IPS DF 4.7 (cell line): ENCODE measurements around the gene CHST7.

Experiments
- DNase-seq: peaks from one replicate; pipeline ENCODE4 v3.0.0-alpha.2; 2013; ENCODE audit warnings: low spot score; ENCODE audit errors: extremely low read depth

The CHST7 gene

DNA sequence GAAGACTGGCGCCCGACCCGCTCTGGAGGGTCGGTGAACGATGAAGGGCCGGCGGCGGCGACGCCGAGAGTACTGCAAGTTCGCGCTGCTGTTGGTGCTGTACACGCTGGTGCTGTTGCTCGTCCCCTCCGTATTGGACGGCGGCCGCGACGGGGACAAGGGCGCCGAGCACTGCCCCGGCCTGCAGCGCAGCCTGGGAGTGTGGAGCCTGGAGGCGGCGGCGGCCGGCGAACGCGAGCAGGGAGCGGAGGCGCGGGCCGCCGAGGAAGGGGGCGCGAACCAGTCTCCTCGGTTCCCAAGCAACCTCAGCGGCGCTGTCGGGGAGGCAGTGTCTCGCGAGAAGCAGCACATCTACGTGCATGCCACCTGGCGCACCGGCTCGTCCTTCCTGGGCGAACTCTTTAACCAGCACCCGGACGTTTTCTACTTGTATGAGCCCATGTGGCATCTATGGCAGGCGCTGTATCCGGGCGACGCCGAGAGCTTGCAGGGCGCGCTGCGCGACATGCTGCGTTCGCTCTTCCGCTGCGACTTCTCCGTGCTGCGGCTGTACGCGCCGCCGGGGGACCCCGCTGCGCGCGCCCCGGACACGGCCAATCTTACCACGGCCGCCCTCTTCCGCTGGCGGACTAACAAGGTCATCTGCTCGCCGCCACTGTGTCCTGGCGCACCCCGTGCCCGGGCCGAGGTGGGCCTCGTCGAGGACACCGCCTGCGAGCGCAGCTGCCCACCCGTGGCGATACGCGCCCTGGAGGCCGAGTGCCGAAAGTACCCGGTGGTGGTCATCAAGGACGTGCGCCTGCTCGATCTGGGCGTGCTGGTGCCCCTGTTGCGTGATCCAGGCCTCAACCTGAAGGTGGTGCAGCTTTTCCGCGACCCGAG, 568 bp downstream of the CHST7 start:
- DNase-seq: no peak

DNA sequence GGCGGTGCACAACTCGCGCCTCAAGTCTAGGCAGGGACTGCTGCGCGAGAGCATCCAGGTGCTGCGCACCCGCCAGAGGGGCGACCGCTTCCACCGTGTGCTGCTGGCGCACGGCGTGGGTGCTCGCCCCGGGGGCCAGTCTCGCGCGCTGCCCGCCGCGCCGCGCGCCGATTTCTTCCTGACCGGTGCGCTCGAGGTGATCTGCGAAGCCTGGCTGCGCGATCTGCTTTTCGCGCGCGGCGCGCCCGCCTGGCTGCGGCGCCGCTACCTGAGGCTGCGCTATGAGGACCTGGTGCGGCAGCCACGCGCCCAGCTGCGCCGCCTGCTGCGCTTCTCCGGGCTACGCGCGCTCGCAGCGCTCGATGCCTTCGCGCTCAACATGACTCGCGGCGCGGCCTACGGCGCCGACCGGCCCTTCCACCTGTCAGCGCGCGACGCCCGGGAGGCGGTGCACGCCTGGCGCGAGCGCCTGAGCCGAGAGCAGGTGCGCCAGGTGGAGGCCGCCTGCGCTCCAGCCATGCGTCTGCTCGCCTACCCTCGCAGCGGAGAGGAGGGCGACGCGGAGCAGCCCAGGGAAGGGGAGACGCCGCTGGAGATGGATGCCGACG, 1.3 kb downstream of the CHST7 start:
- DNase-seq: no peak

DNA sequence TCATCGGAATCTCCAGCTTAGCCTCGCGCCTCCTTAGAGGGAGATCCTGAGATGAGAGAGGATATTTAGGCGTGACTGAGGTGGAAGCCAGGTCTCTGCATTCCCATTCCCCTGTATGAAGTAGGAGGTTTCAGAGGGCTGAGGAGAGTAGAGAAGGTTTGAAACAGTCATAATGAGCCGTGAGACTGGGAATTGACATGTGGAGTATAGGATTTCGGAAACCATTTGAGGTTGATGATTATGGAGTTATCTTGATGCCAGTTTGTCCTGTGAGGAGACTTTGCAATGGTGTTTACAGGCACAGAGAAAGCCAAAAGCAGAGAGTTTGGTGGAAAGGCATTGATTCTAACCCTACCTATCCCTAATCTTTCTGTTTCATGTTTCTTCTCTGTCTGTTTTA, 2.0 kb downstream of the CHST7 start:
- DNase-seq: no peak

DNA sequence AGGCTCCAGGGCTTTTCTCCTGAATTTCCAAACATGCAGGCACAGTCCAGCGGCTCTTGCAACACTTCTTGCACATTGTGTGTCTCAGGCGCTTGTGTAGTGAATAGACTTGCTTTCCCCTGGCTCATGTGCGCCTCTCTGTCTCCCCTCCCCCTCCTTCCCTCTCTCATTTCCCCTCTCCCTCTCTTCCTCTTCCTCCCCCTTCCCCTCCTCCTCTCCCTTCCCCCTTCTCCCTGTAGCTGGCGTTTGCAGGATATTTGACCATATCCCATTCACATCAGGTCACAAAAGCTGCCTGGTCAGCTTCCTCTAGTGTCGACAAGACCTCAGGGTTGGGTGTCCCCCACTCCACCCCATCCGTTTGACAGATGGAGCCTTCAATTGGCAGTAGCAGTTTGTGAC, 2.4 kb downstream of the CHST7 start:
- no peak for DNase-seq

DNA sequence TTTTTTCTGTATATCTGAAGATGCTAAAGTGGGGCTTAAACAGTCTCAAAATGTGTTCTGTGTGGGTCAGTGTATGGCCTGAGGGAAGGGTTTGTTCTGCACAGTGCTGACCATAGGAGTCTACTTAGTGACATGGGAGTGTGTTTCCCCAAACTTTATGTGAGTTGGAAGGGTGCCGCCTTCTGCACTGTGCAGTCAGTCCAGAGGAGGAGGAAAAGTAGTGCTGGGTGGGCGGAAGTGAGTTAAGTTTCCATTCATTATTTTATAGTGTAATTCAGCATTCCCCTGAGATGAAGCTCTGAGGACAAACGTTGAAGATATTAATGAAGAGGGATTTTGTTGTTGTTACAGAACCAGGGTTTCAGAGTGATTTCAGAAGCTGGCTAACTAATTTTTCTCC, 2.9 kb downstream of the CHST7 start:
- DNase-seq: no peak

DNA sequence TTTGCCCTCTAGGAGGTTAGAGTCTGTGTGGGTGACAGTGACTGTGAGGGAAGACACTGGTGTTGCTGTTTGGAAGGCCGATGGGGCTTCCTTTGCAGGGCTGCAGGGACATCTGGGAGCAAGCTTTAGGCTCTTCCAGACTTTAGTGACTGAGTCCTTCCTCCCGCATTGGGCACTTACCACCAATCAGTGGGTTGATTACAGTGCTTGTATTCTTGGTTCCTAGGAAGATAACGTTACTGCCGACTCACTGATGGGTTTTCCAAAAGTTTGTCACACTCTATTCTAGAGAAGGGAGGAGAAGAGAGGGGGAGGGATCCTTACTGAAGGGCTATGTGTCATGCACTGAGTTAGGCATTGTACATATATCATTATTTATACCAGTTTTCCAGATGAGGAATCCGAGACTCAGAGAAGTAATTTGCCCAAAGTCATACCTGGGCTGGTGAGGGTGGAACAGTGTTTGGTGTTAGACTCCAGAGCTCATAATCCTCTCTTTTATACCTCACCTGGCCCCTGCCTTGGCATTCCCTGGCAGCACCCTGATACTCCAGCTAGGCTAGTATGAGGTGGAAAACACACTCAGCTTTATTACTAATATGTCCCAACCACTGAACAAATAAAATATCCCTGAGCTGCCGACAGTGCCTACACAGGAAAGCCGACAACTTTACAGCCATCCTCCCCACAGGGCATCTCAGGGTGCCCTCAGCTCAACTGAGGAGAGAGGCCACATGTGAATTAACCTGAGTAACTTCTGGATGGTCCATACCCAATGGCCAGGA, 3.8 kb downstream of the CHST7 start:
- DNase-seq: no peak

DNA sequence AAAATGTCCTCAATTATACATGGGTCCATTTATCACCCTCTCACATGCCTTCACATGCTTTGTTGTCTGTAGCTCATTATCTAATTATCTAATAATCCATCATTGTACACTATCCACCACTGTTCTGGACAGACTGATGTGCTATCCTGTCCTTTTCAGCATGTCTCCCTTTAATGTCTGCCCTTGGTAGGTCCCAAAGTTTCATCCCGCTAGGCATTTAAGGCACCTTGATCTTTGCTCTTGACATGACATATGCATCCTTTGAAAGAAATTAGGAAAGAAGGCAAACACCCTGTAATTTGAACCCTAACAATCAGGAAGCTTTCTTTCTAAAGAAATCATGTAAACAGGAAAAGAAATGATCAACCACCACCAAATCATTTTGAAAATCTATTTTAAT, 5.7 kb downstream of the CHST7 start:
- no peak for DNase-seq

DNA sequence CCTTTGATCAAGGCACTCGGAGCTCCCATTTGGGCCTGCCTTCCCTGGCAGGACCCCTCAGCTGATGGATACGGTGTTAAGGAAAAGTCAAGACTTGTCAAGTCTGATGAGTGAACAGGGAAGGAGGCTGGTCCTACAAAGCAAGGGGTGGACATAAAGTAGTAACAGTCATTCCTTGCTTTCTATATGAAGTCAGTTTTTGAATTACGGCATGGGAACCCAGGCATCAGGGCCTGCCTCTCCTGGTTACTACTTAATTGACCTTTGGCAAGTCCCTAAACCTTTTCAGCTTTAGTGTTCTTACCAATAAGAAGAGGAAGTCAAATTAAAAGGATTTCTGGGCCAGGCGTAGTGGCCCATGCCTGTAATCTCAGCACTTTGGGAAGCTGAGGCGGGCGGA, 7.0 kb downstream of the CHST7 start:
- DNase-seq: no peak

DNA sequence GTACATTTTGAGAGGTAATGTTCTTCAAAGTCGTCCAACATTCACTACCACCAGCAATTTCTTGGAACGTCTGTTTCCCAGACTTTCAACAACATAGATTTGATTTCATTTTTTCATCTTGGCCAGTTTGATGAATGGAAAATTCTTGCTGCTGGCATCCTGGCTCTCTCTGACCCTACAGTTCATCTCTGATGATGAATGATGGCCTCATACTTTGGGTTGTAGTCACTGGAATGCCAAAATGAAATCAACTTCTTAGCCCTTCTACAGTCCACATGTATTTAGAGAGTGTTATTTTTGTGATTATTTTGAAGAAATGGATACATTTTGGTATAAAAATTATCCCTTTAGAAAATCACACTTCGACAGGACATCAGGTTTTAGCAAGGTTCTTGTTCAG, 8.8 kb downstream of the CHST7 start:
- DNase-seq: no peak

DNA sequence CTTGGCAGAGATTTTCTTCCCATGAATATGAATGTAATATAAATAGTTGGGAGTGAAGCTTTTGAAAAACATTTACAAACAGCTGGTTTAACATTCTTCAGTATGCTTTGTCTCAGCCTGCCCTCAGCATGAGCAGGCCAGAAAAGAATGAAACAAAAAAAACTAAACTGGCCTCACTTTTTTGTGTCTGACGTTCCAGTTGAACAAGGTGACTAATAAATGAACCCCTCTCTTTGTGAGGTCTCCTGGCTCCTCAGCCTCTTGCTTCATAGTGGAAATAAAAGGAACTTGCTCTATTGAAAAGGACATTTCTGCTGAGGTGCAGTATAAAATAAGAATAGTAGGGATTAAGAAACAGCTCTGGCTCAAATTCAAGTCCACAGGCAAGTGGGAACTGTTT, 9.4 kb downstream of the CHST7 start:
- DNase-seq: no peak

DNA sequence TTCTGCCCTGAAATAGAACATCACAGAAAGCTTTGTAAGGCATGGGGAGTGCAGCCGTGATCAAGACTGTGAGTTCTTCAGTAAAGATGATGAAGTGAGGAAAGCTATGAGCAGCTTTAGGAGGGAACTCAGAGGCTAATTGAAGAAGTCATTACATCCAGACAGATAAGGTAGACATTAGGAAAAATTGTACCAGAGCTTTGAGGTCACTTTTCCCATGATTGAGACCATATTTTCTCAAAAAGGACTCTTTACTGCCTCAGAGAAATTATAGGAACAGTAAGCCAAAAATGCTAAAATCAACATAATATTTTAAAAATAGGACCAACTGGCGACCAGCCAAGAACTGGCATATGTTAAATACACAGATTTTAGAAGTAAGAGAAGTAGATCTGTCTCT, 11.2 kb downstream of the CHST7 start:
- DNase-seq: no peak

DNA sequence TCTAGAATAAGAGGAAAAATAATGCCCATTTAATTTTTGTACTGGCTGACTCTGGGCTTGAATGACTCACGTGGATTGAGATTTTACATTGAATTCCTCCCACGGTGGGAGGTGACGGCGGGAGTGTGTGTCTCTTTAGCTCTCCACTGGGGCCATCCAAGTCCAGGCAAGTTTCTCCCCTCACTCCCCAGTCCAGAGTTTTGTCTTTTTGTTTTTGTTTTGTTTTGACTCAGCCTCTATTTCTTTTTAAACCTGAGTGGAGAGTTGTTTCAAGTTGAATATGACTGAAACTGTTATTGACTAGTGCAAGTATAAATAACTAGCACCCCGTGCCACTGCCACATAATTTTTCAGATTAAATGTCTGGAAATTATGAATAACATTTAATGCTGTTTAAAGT, 13.6 kb downstream of the CHST7 start:
- no peak for DNase-seq

DNA sequence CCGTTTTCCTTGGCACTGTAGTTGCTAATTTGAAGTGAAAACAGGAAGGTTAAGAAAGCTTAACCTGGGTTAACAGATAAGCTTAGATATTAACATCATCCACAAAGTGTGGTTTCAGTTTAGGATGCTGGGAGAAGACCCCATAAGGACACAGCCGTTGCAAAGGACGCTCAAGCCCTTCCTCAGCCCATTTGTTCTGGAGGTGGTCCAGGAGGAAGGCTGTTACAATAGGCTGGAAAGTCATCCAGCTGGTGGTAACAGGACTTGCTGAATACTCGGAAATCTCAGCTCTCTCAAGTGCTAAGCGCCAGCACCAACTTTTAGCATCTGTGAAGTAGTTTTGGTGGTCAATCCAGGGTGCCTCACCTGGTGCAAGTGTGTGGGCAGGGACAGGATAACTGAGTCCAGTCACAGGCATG, 14.2 kb downstream of the CHST7 start:
- no peak for DNase-seq

DNA sequence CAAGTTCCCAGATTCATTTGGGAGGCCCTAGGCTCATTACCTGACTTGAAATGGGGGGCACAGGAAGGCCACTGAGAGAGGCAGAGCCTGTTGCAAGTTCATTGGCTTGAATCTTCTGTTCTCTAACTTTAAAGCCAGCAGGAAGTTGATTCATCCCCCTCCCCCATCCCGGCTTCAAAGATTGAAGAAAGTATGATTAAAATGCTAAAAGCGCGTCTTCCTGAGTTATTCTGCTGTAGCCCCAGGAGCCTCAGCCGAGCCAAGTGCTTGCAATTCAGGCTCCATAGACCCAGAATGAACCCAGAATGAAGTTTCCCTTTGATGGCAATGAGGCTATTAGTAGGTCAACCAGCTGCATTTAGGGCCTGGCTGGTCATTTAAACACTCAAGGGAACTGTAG, 14.7 kb downstream of the CHST7 start:
- peak; percentile 53 for DNase-seq

DNA sequence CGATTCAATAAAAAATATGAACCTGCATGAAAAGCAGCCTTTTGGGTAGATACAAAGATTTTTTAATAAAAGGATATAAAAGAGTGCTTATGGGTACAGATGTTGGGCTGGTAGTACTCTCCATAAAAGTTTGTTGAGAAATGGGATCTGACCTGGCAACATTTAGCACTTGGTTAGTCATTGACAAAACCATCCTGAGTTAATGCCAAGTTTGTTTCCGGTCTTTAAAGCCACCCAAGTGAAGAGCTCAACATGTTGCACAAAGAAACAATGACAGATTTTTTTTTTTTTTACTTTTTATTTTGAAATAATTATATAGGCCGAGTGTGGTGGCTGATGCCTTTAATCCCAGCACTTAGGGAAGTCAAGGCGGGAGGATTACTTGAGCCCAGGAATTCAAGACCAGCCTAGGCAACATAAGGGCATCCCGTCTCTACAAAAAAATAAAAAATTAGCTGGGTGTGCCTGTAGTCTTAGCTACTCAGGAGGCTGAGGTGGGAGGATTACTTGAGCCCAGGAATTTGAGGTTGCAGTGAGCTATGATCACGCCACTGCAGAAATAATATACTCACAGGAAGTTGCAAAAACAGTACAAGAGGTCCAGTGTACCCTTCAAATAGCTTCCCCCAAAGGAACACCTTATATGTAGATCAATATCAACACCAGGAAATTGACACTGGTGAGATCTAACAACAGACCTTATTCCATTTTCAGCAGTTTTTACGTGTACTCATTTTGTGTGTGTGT, 16.6 kb downstream of the CHST7 start:
- DNase-seq: no peak

DNA sequence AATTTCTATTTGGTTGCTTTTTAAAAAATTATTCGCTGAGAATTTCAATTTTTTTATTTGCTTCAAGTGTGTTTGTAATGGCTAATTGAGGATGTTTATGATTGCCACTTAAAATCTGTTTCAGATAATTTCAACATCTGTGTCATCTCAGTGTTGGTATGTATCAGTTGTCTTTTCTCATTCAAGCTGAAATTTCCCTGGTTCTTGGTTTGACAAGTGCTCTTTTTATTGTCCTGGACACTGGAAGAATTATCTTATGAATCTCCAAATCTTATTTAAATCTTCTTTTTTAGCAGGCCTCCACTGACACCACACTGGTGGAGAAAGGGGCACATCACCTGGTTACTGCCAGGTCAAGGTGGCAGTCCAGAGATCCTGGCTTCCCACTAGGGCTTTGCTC, 21.5 kb downstream of the CHST7 start:
- DNase-seq: no peak

DNA sequence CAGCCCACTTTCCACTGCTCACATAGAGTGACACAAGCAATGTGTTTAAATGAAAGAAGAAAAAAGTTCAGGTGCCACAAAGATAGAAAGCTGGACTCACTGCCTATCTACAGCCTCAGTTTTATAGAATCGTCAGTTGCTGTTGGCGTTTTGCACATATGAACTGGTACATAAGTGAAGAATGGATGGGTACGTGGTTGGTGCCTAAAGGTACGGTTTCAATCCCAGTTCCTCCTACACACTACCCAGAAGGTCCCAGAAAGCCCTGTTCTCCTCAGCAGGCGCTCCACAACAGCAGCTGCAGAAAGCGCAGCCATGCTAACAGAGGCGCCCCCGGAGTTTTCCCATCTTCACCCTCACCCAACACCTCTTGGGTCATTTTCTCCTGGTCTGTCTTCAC, 23.6 kb downstream of the CHST7 start:
- no peak for DNase-seq

DNA sequence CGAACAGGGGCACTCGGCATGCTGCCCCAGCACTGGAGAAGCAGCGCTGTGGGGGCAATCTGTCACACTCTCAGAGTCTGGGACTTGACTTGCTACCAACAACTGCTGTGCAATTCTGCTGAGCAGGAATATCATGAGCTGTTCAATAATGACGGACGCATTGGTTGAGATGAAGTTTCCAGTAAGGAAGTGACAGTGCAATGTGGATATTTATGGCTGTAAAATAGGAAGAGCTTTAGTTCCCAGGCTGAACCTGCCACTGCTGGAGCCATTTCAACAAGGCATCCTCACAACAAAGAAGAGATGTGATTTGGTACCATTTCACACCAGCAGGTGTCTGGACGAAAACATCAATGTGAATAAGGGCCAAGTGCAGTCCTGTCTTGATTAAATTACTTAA, 24.2 kb downstream of the CHST7 start:
- no peak for DNase-seq

DNA sequence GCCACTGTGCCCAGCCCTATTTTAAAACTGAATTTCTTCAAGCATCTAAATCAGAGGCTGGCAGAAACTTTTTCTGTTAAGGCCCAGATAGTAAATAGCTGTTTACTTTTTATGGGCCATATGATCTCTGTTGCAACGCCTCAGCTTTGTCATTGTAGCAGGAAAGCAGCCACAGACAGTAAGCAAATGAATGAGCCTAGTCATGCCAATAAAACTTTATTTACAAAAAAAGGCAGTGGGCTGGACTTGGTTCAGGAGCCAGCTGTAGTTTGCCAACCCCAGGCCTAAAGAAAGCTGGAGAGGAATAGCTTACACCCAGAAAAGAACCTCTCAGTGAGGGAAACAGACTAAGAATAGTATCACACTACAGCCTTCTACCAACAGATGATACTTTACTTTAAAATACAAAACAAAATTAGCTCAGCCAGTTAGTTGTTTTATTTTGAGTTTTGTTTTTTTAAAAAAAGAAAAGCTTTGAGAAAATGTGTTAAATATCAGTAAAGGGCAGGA, 25.5 kb downstream of the CHST7 start:
- no peak for DNase-seq

DNA sequence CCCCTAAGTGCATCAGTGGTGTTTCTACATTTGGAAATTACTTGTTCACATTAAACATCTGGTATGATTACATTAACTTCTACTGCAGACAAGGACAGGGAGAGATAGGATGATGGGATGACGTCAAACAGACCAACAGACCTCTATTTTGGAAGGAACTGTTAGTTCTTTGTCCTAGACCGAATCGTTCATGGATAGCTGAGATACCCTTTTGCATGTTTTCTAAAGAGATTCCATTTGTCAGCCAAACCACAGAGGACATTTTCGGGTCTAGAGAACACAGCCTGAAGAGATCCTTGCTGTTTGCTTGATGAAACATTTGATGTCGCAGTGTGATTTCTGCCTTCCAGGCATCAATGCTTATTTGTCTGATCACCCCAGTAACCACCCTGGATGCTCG, 27.7 kb downstream of the CHST7 start:
- DNase-seq: no peak

DNA sequence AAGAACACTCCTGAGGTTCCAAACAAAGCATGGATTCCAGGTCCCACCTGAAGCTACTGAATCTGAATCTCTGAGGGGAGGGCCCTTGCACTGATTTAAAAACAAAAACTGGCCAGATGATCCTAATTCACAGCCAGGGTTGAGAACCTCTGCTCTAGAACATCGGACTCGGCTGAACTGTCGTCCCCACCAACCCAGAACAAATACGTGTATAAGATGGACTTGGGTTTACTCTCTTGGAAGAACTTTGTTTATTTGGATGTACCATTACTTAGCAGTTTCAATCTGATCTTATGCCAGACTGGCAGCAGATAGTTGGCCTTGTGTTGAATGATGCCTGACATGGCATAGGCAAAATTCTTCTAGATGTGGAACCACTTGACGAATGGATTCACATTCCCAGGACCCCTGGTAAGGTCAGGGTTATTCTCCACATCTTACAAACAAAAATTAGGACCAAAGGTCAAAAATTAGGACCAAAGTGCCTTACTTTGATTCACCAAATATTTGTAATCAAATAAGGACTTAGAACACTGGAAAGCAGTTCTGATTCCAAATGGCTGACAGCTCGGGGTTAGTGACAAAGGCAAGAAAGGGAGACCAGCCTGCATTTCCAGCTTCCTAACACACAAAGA, 29.0 kb downstream of the CHST7 start:
- DNase-seq: no peak
